ENCODE measurements around the gene P2RY11.

P2RY11 gene

DNA sequence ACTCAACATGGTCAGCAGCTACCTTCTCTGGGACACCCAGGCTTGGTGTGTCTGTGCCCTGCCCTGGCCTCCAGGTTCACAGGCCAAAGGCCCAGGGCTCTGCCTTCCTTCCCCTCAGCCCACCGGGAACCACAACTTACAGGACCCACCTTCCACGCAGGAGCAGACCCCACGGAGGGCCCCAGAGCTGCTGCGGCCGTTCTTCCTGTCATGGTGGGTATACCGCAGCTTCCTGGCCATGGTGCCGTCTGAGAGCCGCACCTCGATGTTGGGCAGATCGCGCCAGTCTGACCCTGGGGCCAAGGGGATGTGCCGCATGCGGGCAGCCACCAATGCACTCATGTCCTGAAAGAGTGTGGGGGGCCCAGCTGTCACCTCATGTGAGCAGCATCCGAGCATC is 25.4 kb downstream of the P2RY11 start:
- no peak for TF ChIP-seq EZH2phosphoT487 (IDR thresholded peaks at IDR 0.05; ENCODE audit: borderline replicate concordance)
- TF ChIP-seq, protein P1, sequence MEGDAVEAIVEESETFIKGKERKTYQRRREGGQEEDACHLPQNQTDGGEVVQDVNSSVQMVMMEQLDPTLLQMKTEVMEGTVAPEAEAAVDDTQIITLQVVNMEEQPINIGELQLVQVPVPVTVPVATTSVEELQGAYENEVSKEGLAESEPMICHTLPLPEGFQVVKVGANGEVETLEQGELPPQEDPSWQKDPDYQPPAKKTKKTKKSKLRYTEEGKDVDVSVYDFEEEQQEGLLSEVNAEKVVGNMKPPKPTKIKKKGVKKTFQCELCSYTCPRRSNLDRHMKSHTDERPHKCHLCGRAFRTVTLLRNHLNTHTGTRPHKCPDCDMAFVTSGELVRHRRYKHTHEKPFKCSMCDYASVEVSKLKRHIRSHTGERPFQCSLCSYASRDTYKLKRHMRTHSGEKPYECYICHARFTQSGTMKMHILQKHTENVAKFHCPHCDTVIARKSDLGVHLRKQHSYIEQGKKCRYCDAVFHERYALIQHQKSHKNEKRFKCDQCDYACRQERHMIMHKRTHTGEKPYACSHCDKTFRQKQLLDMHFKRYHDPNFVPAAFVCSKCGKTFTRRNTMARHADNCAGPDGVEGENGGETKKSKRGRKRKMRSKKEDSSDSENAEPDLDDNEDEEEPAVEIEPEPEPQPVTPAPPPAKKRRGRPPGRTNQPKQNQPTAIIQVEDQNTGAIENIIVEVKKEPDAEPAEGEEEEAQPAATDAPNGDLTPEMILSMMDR (conservative IDR thresholded peaks at IDR 0.05; ENCODE audit: low read length), result no peak
- Histone ChIP-seq H3K4me2 (ENCODE audit: low read depth, low read length, poor library complexity, severe bottlenecking) (no peak overlapping the region), H3K4me3 (ENCODE audit: low read length, poor library complexity, severe bottlenecking) (no peak overlapping the region), H3K79me2 (ENCODE audit: insufficient read depth, low read length) (no peaks in the 10 kb centered on the region), H3F3A (ENCODE audit: low read depth) (no peaks in the 10 kb centered on the region), H2AFZ (ENCODE audit: low read length) (no peak overlapping the region), H3K36me3 (ENCODE audit: insufficient read depth, low read length) (peaks cover 91% of the 10 kb centered on the region), H3K4me1 (ENCODE audit: insufficient read depth, low read length, poor library complexity, severe bottlenecking) (no peaks in the 10 kb centered on the region), H3K27me3 (ENCODE audit: insufficient read depth, low read length, poor library complexity, severe bottlenecking) (no peaks in the 10 kb centered on the region), H3K9me3 (ENCODE audit: insufficient read depth, low read depth, low read length) (no peaks in the 10 kb centered on the region), H3K9ac (ENCODE audit: low read depth, low read length, poor library complexity, severe bottlenecking) (no peak overlapping the region), H4K20me1 (ENCODE audit: insufficient read depth, low read length, poor library complexity, severe bottlenecking) (no peaks in the 10 kb centered on the region), H3K9me2 (replicated peaks; ENCODE audit: low read depth, low read length) (no peaks in the 10 kb centered on the region)

DNA sequence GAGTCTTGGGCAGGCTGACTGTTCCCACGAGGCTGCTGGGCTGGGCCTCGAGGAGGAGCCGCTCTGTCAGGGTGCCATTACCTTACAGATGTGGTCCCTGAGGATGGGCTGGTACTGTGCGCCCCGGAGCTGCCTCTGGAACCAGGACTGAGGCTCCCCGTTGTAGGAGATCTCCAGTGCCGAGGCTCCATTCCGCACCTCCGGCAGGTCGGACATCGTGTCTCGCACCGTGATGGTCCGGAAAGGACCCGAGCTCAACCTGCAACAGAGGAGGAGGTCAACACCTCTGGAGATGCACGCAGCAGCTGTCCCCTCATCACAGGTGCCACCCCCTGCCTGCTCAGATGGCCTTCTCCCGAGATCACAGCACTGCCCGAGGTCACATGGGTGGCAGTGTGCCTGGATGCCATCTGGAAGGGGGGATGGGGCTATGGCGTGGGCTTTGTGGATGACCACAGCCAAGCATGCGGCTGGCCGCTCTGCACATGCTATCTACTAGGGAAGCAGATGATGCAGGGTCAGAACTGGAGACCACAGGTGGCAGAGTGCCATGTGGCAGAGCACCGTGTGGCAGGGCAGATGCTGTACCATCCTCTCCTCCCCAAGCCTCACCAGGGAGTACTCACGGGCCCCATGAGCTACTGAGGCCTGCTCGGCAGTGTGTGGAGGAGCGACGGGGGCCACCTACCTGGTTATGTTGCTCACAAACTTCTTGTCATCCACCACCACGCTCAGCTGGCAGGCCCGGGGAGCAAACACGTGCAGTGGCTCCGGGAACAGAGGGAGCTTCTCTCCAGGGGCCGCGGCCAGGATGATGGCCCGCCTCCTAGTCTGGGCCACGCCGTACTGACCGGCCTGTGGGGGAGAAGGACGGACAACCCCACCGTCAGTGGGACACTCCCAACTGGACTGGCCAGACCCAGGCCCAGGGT is 26.5 kb downstream of the P2RY11 start:
- Histone ChIP-seq H3K9me3 (ENCODE audit: insufficient read depth, low read depth, low read length) (no peaks in the 10 kb centered on the region), H3K4me3 (ENCODE audit: low read length, poor library complexity, severe bottlenecking) (no peak overlapping the region), H3K79me2 (ENCODE audit: insufficient read depth, low read length) (no peaks in the 10 kb centered on the region), H3K9me2 (replicated peaks; ENCODE audit: low read depth, low read length) (no peaks in the 10 kb centered on the region), H4K20me1 (ENCODE audit: insufficient read depth, low read length, poor library complexity, severe bottlenecking) (no peaks in the 10 kb centered on the region), H3K9ac (ENCODE audit: low read depth, low read length, poor library complexity, severe bottlenecking) (no peak overlapping the region), H3K4me2 (ENCODE audit: low read depth, low read length, poor library complexity, severe bottlenecking) (no peak overlapping the region), H2AFZ (ENCODE audit: low read length) (no peak overlapping the region), H3K36me3 (ENCODE audit: insufficient read depth, low read length) (peaks cover 91% of the 10 kb centered on the region), H3K27me3 (ENCODE audit: insufficient read depth, low read length, poor library complexity, severe bottlenecking) (no peaks in the 10 kb centered on the region), H3K4me1 (ENCODE audit: insufficient read depth, low read length, poor library complexity, severe bottlenecking) (no peaks in the 10 kb centered on the region), H3F3A (ENCODE audit: low read depth) (no peaks in the 10 kb centered on the region)
- TF ChIP-seq, protein P1 (conservative IDR thresholded peaks at IDR 0.05; ENCODE audit: low read length), result no peak
- no peak for TF ChIP-seq EZH2phosphoT487 (IDR thresholded peaks at IDR 0.05; ENCODE audit: borderline replicate concordance)

DNA sequence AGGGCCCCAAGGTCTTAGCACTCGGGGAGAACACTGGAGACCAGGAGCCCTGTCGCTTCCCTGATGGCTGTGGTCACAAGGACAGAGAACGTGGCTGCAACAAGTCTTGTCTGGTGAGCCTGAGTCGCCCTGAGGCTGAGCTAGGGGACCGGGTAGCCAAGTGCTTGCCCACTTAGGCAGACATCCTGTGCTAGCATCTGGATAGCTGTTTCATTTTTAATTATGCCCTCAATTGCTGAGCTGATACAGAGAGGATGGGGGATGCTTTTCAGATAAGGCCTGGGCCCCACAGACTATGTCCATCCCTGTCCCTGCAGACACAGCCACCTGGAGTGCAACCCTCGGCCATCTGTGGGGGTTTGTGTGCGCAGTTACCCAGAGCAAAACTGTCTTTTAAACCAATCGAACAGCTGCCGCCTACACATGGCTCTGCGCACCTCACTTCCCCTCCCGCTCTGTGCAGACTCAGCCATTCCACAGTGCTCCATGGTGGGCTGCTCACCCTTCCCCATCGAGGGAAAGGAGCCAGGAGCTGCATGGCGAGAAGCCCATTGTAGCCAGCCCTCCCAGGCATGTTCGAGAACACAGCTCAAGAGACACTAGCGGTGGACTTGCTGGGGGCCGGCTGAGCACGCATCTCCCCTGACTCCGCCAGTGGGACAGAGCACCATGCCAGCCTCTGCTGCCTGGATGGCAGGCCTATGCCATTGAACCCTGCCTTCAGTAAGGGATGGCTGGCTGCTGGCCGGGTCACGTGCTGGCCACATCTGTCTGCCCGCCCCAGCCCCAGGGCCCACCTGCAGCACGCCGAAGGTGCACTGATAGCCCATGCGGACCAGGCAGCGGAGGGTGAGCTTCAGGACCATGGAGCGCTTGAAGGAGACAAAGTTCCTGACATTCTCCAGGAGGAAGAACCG is 27.6 kb downstream of the P2RY11 start:
- H3K9me3 ChIP-seq (ENCODE audit: insufficient read depth, low read depth, low read length), result no peaks in the 10 kb centered on the region
- no peak overlapping the region for H3K4me2 ChIP-seq (ENCODE audit: low read depth, low read length, poor library complexity, severe bottlenecking)
- H2AFZ ChIP-seq (ENCODE audit: low read length), result no peak overlapping the region
- no peak overlapping the region for H3K9ac ChIP-seq (ENCODE audit: low read depth, low read length, poor library complexity, severe bottlenecking)
- no peaks in the 10 kb centered on the region for H3F3A ChIP-seq (ENCODE audit: low read depth)
- H3K9me2 ChIP-seq (replicated peaks; ENCODE audit: low read depth, low read length), result no peaks in the 10 kb centered on the region
- no peaks in the 10 kb centered on the region for H3K4me1 ChIP-seq (ENCODE audit: insufficient read depth, low read length, poor library complexity, severe bottlenecking)
- TF ChIP-seq, protein P1 (conservative IDR thresholded peaks at IDR 0.05; ENCODE audit: low read length), result no peak
- H3K79me2 ChIP-seq (ENCODE audit: insufficient read depth, low read length), result no peaks in the 10 kb centered on the region
- no peak overlapping the region for H3K4me3 ChIP-seq (ENCODE audit: low read length, poor library complexity, severe bottlenecking)
- no peaks in the 10 kb centered on the region for H3K27me3 ChIP-seq (ENCODE audit: insufficient read depth, low read length, poor library complexity, severe bottlenecking)
- H4K20me1 ChIP-seq (ENCODE audit: insufficient read depth, low read length, poor library complexity, severe bottlenecking), result no peaks in the 10 kb centered on the region
- H3K36me3 ChIP-seq (ENCODE audit: insufficient read depth, low read length), result peaks cover 91% of the 10 kb centered on the region

All from Loucy (cell line).